Measurements from ENCODE around the gene BUB3.

DNA sequence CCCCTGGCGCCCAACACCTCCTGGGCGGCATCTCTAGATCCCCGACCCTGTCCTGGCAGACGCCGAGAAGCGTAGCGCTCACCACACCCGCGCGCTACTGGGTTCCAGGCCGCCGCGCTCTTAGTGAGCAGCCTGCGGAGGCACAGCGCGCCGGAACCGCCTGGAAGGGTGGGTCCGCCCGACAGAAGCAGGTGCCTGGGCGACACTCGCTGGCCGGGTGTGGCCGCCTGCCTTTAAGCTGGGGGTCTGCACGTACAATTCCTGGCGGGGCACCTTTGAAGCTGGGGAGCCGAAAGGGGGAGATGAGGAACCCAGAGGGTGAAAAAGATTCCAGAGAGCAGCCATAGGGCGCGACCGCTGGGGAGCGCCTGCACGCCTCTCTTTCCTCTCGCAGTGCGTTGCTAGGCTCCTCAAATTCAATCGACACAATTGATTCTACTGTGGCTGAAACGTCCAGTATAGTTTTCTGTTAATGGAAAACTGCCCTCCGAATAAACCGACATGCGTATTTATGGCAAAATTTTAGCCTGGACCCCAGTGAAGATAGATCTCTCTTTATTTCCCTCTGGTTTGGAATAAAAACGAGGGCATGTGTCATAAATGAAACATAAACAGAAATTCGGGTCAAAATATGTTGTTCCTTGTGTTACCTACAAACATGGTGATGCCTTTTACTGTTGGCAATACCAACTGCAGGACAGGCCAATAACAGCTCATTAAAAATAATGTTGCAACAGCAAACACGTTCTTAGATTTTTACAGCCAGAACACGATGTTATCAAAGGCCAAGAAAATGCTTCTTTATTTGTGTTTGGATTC, 13.8 kb upstream of the BUB3 start:
- TF ChIP-seq TAF1 (IDR thresholded peaks at IDR 0.05; ENCODE audit: low read depth, low read length) = no peak
- TF ChIP-seq POLR2A (IDR thresholded peaks at IDR 0.05; ENCODE audit: low read depth, low read length) = no peak
- TF ChIP-seq POLR2AphosphoS5 (IDR thresholded peaks at IDR 0.05; ENCODE audit: low read depth, low read length) = no peak
- no peak for TF ChIP-seq PAX5 (IDR thresholded peaks at IDR 0.05; ENCODE audit: insufficient read depth, low read length, severe bottlenecking)
